ENCODE measurements around the gene SLC6A4. TPM values are rescaled to one million over a fixed set of nuclear protein-coding genes. Genes with fewer than 3 reads are reported as not detected.

The SLC6A4 gene
- total RNA-seq = 1 to 10 TPM in 2 of 4 donors, not detected in 2; 1.3 TPM

- no peak for TF ChIP-seq CTCF (IDR thresholded peaks at IDR 0.05; ENCODE audit: low read depth)
These were observed at the start of gene SLC6A4 for GRCh38 chr17:30235386-30236296. SLC6A4 (minus strand) TSS chr17:30235697; CDS start chr17:30221958, 13,739 bp downstream.

GRCh38 chr17:30279156-30279555, 43.7 kb upstream of the SLC6A4 start:
- TF ChIP-seq CTCF (IDR thresholded peaks at IDR 0.05; ENCODE audit: low read depth) = no peak

DNA sequence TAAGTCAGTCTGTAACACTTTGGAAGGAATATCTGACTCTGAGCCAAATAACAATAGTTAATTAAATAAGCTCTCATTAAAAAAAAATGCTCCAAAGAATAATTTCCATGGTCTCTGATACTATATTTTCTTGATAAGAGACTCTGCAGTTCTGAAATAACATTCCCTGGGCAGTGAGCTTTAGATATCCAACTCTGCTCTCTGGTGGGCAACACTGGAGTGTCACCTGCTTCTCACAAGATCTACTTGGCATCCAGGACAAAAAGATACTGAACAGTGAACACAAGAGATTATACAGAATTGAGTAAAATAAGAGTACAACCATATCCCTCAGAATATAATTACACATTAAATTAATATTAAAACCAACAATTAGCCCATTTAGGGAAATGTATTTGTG, 42.5 kb upstream of the SLC6A4 start:
- TF ChIP-seq CTCF (IDR thresholded peaks at IDR 0.05; ENCODE audit: low read depth) = no peak

DNA sequence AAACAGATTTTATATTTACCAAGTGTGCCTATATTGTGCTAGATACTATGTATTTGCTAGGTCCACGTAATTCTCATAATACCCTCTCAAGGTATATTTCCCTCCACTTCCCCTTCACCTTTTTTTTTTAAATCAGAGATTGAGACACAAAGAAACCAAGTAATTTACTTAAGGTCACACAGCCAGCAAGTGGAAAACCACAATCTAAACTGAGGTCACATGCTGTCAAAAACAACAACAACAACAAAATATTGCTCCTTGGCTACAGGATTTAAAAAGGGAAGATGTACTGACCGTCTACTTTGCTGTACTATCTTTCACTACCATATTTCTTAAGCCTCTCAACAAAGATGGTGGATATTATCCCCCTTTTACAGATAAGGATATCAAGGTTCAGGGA, 40.4 kb upstream of the SLC6A4 start:
- no peak for TF ChIP-seq CTCF (IDR thresholded peaks at IDR 0.05; ENCODE audit: low read depth)

DNA sequence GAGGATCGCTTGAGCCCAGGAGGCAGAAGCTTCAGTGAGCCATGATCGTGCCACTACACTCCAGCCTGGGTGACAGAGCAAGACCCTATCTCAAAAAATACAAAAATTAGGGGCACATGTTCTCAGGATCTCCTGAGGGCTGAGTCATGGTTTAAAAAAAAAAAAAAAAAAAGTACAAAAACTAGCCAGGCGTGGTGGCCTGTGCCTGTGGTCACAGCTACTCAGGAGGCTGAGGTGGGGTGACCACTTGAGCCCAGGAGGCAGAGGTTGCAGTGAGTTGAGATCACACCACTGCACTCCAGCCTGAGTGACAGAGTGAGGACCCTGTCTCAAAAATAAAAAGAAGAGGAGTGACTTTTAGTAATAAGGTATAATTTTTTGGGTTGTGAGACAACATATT, 39.4 kb upstream of the SLC6A4 start:
- TF ChIP-seq CTCF (IDR thresholded peaks at IDR 0.05; ENCODE audit: low read depth) = no peak

DNA sequence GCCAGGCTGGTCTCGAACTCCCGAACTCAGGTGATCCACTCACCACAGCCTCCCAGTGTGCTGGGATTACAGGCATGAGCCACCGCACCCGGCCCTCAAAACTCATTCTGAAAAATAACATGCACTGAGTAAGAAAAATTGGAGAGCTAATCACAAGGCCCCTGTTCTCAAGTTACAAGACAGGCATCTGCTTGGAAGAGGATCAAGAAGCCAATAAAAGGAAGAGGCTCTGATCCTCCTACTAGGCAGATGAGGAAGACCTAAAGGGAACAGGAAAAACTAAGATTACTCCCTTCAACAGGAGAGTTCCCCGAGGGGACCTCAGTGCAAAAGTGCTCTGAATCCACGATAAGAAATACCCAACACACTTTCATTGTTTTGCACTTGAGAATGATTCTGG, 37.9 kb upstream of the SLC6A4 start:
- no peak for TF ChIP-seq CTCF (IDR thresholded peaks at IDR 0.05; ENCODE audit: low read depth)

- TF ChIP-seq CTCF (IDR thresholded peaks at IDR 0.05; ENCODE audit: low read depth) = no peak
These were observed 35.6 kb upstream of the SLC6A4 start for GRCh38 chr17:30271102-30271501.

All from subcutaneous adipose tissue (tissue), 4 donors.